ENCODE data around the gene INPP5B. TPM values are rescaled to one million over a fixed set of nuclear protein-coding genes. Genes with fewer than 3 reads are reported as not detected.

The INPP5B gene
- total RNA-seq, 1 experiment from 2014 or later = 12.1 TPM

GRCh38 chr1:37824001-37824400 lies 122.9 kb downstream of the INPP5B start:
- TF ChIP-seq CTCF (conservative IDR thresholded peaks at IDR 0.05; ENCODE audit: low read depth, low read length) = no peak
- no peak for TF ChIP-seq EZH2phosphoT487 (IDR thresholded peaks at IDR 0.05; ENCODE audit: borderline replicate concordance, low read length)
- Histone ChIP-seq H3K9me2 (replicated peaks; ENCODE audit: low read length) (no peaks in the 10 kb centered on the region), H3K36me3 (ENCODE audit: low read depth, low read length) (peaks cover 25% of the 10 kb centered on the region), H3K4me3 (ENCODE audit: low read length) (no peak overlapping the region), H3K27me3 (ENCODE audit: low read length) (no peaks in the 10 kb centered on the region), H4K20me1 (ENCODE audit: low read length) (no peaks in the 10 kb centered on the region), H2AFZ (ENCODE audit: low read length) (no peak overlapping the region), H3K79me2 (ENCODE audit: low read length) (no peaks in the 10 kb centered on the region), H3F3A (ENCODE audit: low read length, unreplicated experiment) (no peaks in the 10 kb centered on the region), H3K4me1 (ENCODE audit: insufficient read depth, low read length) (peaks cover 9% of the 10 kb centered on the region), H3K9me3 (ENCODE audit: low read length) (no peaks in the 10 kb centered on the region), H3K27ac (ENCODE audit: low read length) (no peak overlapping the region), H3K4me2 (ENCODE audit: low read length) (no peak overlapping the region), H3K9ac (ENCODE audit: low read length) (no peak overlapping the region)
- ATAC-seq (no peak), DNase-seq (no peak)
- POLR2A ChIA-PET (ENCODE audit: unreplicated experiment) = no interaction called here
- intact Hi-C loops (cut with micrococcal nuclease) = no loop called here
- CTCF ChIA-PET = no interaction called here
- no TSS peak for BruUV-seq (replicated peaks)

- H3F3A ChIP-seq (ENCODE audit: low read length, unreplicated experiment) = no peaks in the 10 kb centered on the region
- DNase-seq (peak; percentile 44), ATAC-seq (no peak)
- H3K79me2 ChIP-seq (ENCODE audit: low read length) = no peaks in the 10 kb centered on the region
- no peak overlapping the region for H2AFZ ChIP-seq (ENCODE audit: low read length)
- intact Hi-C loops (cut with micrococcal nuclease) = no loop called here
- H3K27ac ChIP-seq (ENCODE audit: low read length) = no peak overlapping the region
- no peaks in the 10 kb centered on the region for H3K9me3 ChIP-seq (ENCODE audit: low read length)
- no peak overlapping the region for H3K9ac ChIP-seq (ENCODE audit: low read length)
- no peaks in the 10 kb centered on the region for H3K27me3 ChIP-seq (ENCODE audit: low read length)
- no peak overlapping the region for H3K4me3 ChIP-seq (ENCODE audit: low read length)
- no peak overlapping the region for H3K4me2 ChIP-seq (ENCODE audit: low read length)
- TF ChIP-seq CTCF (conservative IDR thresholded peaks at IDR 0.05; ENCODE audit: low read depth, low read length) (no peak), EZH2 (IDR thresholded peaks at IDR 0.05; ENCODE audit: low read length, unreplicated experiment) (no peak), EZH2phosphoT487 (IDR thresholded peaks at IDR 0.05; ENCODE audit: borderline replicate concordance, low read length) (no peak)
- no peaks in the 10 kb centered on the region for H4K20me1 ChIP-seq (ENCODE audit: low read length)
- no peaks in the 10 kb centered on the region for H3K9me2 ChIP-seq (replicated peaks; ENCODE audit: low read length)
- H3K4me1 ChIP-seq (ENCODE audit: insufficient read depth, low read length) = peaks cover 9% of the 10 kb centered on the region
- CTCF ChIA-PET = interaction anchor here (0.6 kb wide), 1 partner anchor 167 kb away, joined by 3 read pairs; no protein-coding TSS in a partner anchor
- peaks cover 25% of the 10 kb centered on the region for H3K36me3 ChIP-seq (ENCODE audit: low read depth, low read length)
- no TSS peak for BruUV-seq (replicated peaks)
- POLR2A ChIA-PET (ENCODE audit: unreplicated experiment) = no interaction called here
These were observed 123.7 kb downstream of the INPP5B start for GRCh38 chr1:37822906-37823815.

DNA sequence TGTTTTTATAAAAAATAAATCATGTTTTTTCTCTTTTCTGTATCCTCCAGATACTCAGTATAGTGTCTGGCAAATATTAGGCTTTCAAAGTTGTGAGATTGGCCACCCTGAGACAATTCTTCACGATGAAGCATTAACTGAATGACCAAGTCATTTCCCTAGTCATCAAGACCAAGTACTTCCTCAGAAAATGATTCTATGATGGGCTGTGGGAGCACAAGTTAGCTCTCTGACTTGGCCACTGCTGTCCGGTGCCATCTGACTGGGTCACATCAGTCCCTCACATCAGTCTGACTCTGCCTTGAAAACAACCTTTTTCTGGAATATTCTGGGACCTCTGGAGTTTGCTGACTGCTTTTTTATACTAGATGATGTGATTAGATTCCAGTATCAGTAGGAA lies 125.4 kb downstream of the INPP5B start:
- Histone ChIP-seq H3K9ac (ENCODE audit: low read length) (no peak overlapping the region), H3K27ac (ENCODE audit: low read length) (no peak overlapping the region), H3K4me2 (ENCODE audit: low read length) (no peak overlapping the region), H3K36me3 (ENCODE audit: low read depth, low read length) (peaks cover 29% of the 10 kb centered on the region), H4K20me1 (ENCODE audit: low read length) (no peaks in the 10 kb centered on the region), H3K9me3 (ENCODE audit: low read length) (no peaks in the 10 kb centered on the region), H3K27me3 (ENCODE audit: low read length) (no peaks in the 10 kb centered on the region), H3K4me3 (ENCODE audit: low read length) (no peak overlapping the region), H3F3A (ENCODE audit: low read length, unreplicated experiment) (no peaks in the 10 kb centered on the region), H3K4me1 (ENCODE audit: insufficient read depth, low read length) (peaks cover 9% of the 10 kb centered on the region), H3K79me2 (ENCODE audit: low read length) (no peaks in the 10 kb centered on the region), H2AFZ (ENCODE audit: low read length) (no peak overlapping the region), H3K9me2 (replicated peaks; ENCODE audit: low read length) (no peaks in the 10 kb centered on the region)
- POLR2A ChIA-PET (ENCODE audit: unreplicated experiment) = no interaction called here
- ATAC-seq (no peak), DNase-seq (no peak)
- intact Hi-C loops (cut with micrococcal nuclease) = no loop called here
- TF ChIP-seq EZH2 (IDR thresholded peaks at IDR 0.05; ENCODE audit: low read length, unreplicated experiment) (no peak), CTCF (conservative IDR thresholded peaks at IDR 0.05; ENCODE audit: low read depth, low read length) (no peak), EZH2phosphoT487 (IDR thresholded peaks at IDR 0.05; ENCODE audit: borderline replicate concordance, low read length) (no peak)
- CTCF ChIA-PET = no interaction called here
- no TSS peak for BruUV-seq (replicated peaks)

Data from PC-3 (cell line).